Measurements from ENCODE around the gene ATAD3A. TPM values are rescaled to one million over a fixed set of nuclear protein-coding genes. Genes with fewer than 3 reads are reported as not detected.
"Not testable (repeated sequence)": the region's sequence is repeated elsewhere in the genome, so short reads cannot be mapped to it uniquely, and the experiment has no call there.

ATAD3A gene
- total RNA-seq, 2 experiments from 2014 or later = 17.0 to 19.5 TPM

DNA sequence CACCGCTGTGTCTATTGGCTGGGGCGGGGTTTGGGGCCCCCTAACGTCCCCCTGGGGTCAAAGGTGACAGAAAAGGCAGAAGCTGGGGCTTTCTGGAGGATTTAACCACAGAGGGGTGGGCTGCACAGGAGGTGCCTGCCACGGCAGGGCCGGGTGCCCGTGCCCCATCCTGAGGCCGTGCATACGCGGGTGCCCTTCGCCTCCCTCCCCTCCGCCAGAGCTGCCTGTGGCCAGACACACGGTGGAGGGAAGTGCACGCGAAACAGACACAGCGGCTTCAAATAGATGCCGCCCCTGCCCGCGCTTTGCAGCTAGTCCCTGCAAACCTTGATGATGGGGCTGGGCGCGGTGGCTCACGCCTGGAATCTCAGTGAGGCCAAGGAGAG lies 2.5 kb upstream of the ATAD3A start:
- H3K4me1 Mint-ChIP-seq (ENCODE audit: low read depth) = peaks cover 26% of the 10 kb centered on the region
- intact Hi-C loops (cut with DNase I, micrococcal nuclease); H3K36me3 ChIP-seq (ENCODE audit: insufficient read depth, low read length); CTCF ChIA-PET; DNase-seq; ATAC-seq (ENCODE audit: poor library complexity); H3K27me3 ChIP-seq (ENCODE audit: control insufficient read depth in 1 of 2, insufficient read depth in 2 of 2, low read length in 2 of 2); H3K27ac ChIP-seq (ENCODE audit: low read depth in 1 of 2, low read length in 2 of 2); H3K27ac Mint-ChIP-seq; H3K4me3 Mint-ChIP-seq; POLR2A ChIA-PET; H3K9me3 ChIP-seq (ENCODE audit: control insufficient read depth in 1 of 2, insufficient read depth in 1 of 2, low read length in 2 of 2); H3K36me3 Mint-ChIP-seq (ENCODE audit: low read depth); H3K9me3 Mint-ChIP-seq; H3K27me3 Mint-ChIP-seq; H3K4me3 ChIP-seq (ENCODE audit: low read length): not testable (repeated sequence)
- H3K4me1 ChIP-seq (ENCODE audit: insufficient read depth, low read length) = peaks cover 30% of the 10 kb centered on the region

- POLR2A ChIA-PET = interaction anchor here (0.9 to 1.4 kb wide), 2 partner anchors 104 to 112 kb away, joined by 4 to 7 read pairs; partner anchors contain the start of genes CCNL2 and MIB2
- Mint-ChIP-seq H3K4me3 (peak overlapping the region; percentile 91), H3K4me1 (ENCODE audit: low read depth) (peaks cover 14% of the 10 kb centered on the region), H3K27ac (peak overlapping the region; percentile 95), H3K9me3 (no peaks in the 10 kb centered on the region), H3K36me3 (ENCODE audit: low read depth) (peaks cover 12% of the 10 kb centered on the region), H3K27me3 (no peaks in the 10 kb centered on the region)
- TF ChIP-seq, protein P1, sequence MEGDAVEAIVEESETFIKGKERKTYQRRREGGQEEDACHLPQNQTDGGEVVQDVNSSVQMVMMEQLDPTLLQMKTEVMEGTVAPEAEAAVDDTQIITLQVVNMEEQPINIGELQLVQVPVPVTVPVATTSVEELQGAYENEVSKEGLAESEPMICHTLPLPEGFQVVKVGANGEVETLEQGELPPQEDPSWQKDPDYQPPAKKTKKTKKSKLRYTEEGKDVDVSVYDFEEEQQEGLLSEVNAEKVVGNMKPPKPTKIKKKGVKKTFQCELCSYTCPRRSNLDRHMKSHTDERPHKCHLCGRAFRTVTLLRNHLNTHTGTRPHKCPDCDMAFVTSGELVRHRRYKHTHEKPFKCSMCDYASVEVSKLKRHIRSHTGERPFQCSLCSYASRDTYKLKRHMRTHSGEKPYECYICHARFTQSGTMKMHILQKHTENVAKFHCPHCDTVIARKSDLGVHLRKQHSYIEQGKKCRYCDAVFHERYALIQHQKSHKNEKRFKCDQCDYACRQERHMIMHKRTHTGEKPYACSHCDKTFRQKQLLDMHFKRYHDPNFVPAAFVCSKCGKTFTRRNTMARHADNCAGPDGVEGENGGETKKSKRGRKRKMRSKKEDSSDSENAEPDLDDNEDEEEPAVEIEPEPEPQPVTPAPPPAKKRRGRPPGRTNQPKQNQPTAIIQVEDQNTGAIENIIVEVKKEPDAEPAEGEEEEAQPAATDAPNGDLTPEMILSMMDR (IDR thresholded peaks at IDR 0.05) = no peak
- Histone ChIP-seq H3K4me3 (ENCODE audit: low read length) (peak overlapping the region; percentile 71), H3K27ac (ENCODE audit: low read depth in 1 of 2, low read length in 2 of 2) (peak overlapping the region in 1 of 2 donors; percentile 79), H3K27me3 (ENCODE audit: control insufficient read depth in 1 of 2, insufficient read depth in 2 of 2, low read length in 2 of 2) (no peaks in the 10 kb centered on the region), H3K36me3 (ENCODE audit: insufficient read depth, low read length) (no peaks in the 10 kb centered on the region), H3K9me3 (ENCODE audit: control insufficient read depth in 1 of 2, insufficient read depth in 1 of 2, low read length in 2 of 2) (peaks cover 0 to 5% of the 10 kb centered on the region in 2 experiments), H3K4me1 (ENCODE audit: insufficient read depth, low read length) (peaks cover 16% of the 10 kb centered on the region)
- ATAC-seq (ENCODE audit: poor library complexity) = no peak
- CTCF ChIA-PET = no interaction called here
- intact Hi-C loops (cut with DNase I, micrococcal nuclease) = loop anchor here in 1 of 2 experiments (2.0 to 5.0 kb wide), 2 partner anchors 40 to 106 kb away; partner anchors contain the start of genes ATAD3B and MIB2
- peak in 1 of 14 experiments; percentile 11 for DNase-seq
These were observed 940 bp upstream of the ATAD3A start for GRCh38 chr1:1510912-1511532.

DNA sequence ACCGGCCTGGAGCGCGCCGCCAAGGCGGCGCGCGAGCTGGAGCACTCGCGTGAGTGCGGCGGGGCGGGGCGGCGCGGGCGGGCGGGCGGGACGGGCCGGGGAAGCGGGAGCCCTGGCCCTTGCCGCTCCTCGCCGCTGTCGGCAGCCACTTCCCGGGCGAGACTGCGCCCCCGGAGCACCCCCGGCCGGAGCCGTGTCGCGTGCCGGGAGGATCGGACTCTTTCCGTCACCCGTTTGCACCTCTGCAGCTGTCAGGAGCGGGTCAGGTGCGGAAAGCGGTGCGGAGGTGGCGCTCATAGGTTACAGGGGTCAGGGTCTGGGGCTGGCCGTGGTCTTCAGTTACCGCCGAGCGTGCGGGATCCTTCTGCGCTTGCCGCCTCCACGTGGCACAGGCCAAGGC lies 463 bp downstream of the ATAD3A start:
- H3K27me3 ChIP-seq (ENCODE audit: control insufficient read depth in 1 of 2, insufficient read depth in 2 of 2, low read length in 2 of 2); CTCF ChIA-PET; H3K27ac ChIP-seq (ENCODE audit: low read depth in 1 of 2, low read length in 2 of 2); H3K27ac Mint-ChIP-seq; POLR2A ChIA-PET; H3K36me3 ChIP-seq (ENCODE audit: insufficient read depth, low read length); H3K9me3 Mint-ChIP-seq; H3K9me3 ChIP-seq (ENCODE audit: control insufficient read depth in 1 of 2, insufficient read depth in 1 of 2, low read length in 2 of 2); H3K27me3 Mint-ChIP-seq: not testable (repeated sequence)
- H3K4me1 Mint-ChIP-seq (ENCODE audit: low read depth) = peaks cover 14% of the 10 kb centered on the region
- ATAC-seq (ENCODE audit: poor library complexity) (peak; percentile 5), DNase-seq (peak in 7 of 14 experiments; percentile 9 to 60 (median 14))
- peaks cover 16% of the 10 kb centered on the region for H3K4me1 ChIP-seq (ENCODE audit: insufficient read depth, low read length)
- peak overlapping the region; percentile 46 for H3K4me3 ChIP-seq (ENCODE audit: low read length)
- intact Hi-C loops (cut with DNase I, micrococcal nuclease) = loop anchor here in 1 of 2 experiments (1.0 to 5.0 kb wide), 2 partner anchors 62 to 105 kb away; partner anchors contain the start of genes MIB2 and SSU72
- H3K36me3 Mint-ChIP-seq (ENCODE audit: low read depth) = peaks cover 12% of the 10 kb centered on the region
- H3K4me3 Mint-ChIP-seq = peak overlapping the region; percentile 58

GRCh38 chr1:1513675-1514074 lies 1.7 kb downstream of the ATAD3A start:
- POLR2A ChIA-PET; H3K27ac ChIP-seq (ENCODE audit: low read depth in 1 of 2, low read length in 2 of 2); CTCF ChIA-PET; H3K9me3 Mint-ChIP-seq; H3K9me3 ChIP-seq (ENCODE audit: control insufficient read depth in 1 of 2, insufficient read depth in 1 of 2, low read length in 2 of 2); H3K27ac Mint-ChIP-seq; H3K27me3 Mint-ChIP-seq; ATAC-seq (ENCODE audit: poor library complexity); H3K27me3 ChIP-seq (ENCODE audit: control insufficient read depth in 1 of 2, insufficient read depth in 2 of 2, low read length in 2 of 2); DNase-seq; H3K4me3 ChIP-seq (ENCODE audit: low read length): not testable (repeated sequence)
- Mint-ChIP-seq H3K4me3 (peak overlapping the region; percentile 51), H3K36me3 (ENCODE audit: low read depth) (peaks cover 19% of the 10 kb centered on the region), H3K4me1 (ENCODE audit: low read depth) (peaks cover 14% of the 10 kb centered on the region)
- Histone ChIP-seq H3K36me3 (ENCODE audit: insufficient read depth, low read length) (peaks cover 14% of the 10 kb centered on the region), H3K4me1 (ENCODE audit: insufficient read depth, low read length) (peaks cover 16% of the 10 kb centered on the region)
- intact Hi-C loops (cut with DNase I, micrococcal nuclease) = loop anchor here in 1 of 2 experiments (5.0 kb wide), 1 partner anchor 104 kb away; the partner anchor contains the start of gene MIB2

DNA sequence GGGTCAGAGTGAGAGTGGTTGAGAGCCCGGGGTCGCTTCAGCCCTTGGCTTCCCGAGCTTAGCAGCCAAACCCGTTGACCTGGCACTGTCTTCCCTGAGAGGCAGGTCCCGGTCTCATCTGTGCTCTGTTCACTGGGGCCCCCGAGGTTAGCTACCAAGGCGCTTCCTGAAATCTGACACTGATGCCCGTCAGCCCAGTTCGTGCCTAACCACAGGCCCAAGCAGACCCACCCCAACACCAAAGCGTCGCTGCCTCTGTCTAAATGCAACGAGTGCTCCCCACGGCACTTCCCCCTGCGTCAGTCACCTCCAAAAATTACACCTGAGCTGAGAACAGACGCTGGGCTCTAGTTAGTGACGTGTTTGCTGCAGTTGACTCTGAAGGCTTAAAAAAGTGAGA lies 2.4 kb downstream of the ATAD3A start:
- H3K4me3 ChIP-seq (ENCODE audit: low read length); H3K27ac Mint-ChIP-seq; ATAC-seq (ENCODE audit: poor library complexity); H3K4me3 Mint-ChIP-seq; H3K27me3 Mint-ChIP-seq; H3K9me3 ChIP-seq (ENCODE audit: control insufficient read depth in 1 of 2, insufficient read depth in 1 of 2, low read length in 2 of 2); H3K27me3 ChIP-seq (ENCODE audit: control insufficient read depth in 1 of 2, insufficient read depth in 2 of 2, low read length in 2 of 2); POLR2A ChIA-PET; CTCF ChIA-PET; H3K27ac ChIP-seq (ENCODE audit: low read depth in 1 of 2, low read length in 2 of 2); H3K9me3 Mint-ChIP-seq: not testable (repeated sequence)
- Mint-ChIP-seq H3K4me1 (ENCODE audit: low read depth) (peaks cover 14% of the 10 kb centered on the region), H3K36me3 (ENCODE audit: low read depth) (peaks cover 20% of the 10 kb centered on the region)
- peaks cover 16% of the 10 kb centered on the region for H3K4me1 ChIP-seq (ENCODE audit: insufficient read depth, low read length)
- peak in 1 of 14 experiments; percentile 61 for DNase-seq
- peaks cover 15% of the 10 kb centered on the region for H3K36me3 ChIP-seq (ENCODE audit: insufficient read depth, low read length)
- intact Hi-C loops (cut with DNase I, micrococcal nuclease) = loop anchor here in 1 of 2 experiments (5.0 kb wide), 1 partner anchor 103 kb away; the partner anchor contains the start of gene MIB2

DNA sequence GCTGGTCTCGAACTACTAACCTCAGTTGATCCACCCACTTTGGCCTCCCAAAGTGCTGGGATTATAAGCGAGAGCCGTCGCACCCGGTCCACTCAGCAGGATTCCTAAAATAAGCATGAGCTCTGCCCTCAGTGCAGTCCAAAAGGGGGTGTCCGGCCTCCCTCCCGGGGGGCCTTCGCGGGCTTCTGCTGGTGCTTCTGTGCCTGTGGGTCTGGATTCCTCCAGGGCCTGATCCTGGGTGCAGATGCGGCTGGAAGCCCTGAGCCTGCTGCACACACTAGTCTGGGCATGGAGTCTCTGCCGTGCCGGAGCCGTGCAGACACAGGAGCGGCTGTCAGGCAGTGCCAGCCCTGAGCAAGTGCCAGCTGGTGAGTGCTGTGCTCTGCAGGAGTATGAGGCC lies 5.0 kb downstream of the ATAD3A start:
- intact Hi-C loops (cut with DNase I, micrococcal nuclease); H3K4me1 Mint-ChIP-seq (ENCODE audit: low read depth); ATAC-seq (ENCODE audit: poor library complexity); H3K9me3 ChIP-seq (ENCODE audit: control insufficient read depth in 1 of 2, insufficient read depth in 1 of 2, low read length in 2 of 2); H3K27ac Mint-ChIP-seq; H3K4me1 ChIP-seq (ENCODE audit: insufficient read depth, low read length); H3K27me3 Mint-ChIP-seq; H3K27ac ChIP-seq (ENCODE audit: low read depth in 1 of 2, low read length in 2 of 2); H3K9me3 Mint-ChIP-seq; DNase-seq; POLR2A ChIA-PET; H3K27me3 ChIP-seq (ENCODE audit: control insufficient read depth in 1 of 2, insufficient read depth in 2 of 2, low read length in 2 of 2); H3K4me3 Mint-ChIP-seq; CTCF ChIA-PET; H3K4me3 ChIP-seq (ENCODE audit: low read length): not testable (repeated sequence)
- H3K36me3 ChIP-seq (ENCODE audit: insufficient read depth, low read length) = peaks cover 23% of the 10 kb centered on the region
- H3K36me3 Mint-ChIP-seq (ENCODE audit: low read depth) = peaks cover 17% of the 10 kb centered on the region

Measured in CD4-positive, alpha-beta T cell (primary cell).